ENCODE data around the gene EYA2.
"Not testable (repeated sequence)": the region's sequence is repeated elsewhere in the genome, so short reads cannot be mapped to it uniquely, and the experiment has no call there.

The EYA2 gene

DNA sequence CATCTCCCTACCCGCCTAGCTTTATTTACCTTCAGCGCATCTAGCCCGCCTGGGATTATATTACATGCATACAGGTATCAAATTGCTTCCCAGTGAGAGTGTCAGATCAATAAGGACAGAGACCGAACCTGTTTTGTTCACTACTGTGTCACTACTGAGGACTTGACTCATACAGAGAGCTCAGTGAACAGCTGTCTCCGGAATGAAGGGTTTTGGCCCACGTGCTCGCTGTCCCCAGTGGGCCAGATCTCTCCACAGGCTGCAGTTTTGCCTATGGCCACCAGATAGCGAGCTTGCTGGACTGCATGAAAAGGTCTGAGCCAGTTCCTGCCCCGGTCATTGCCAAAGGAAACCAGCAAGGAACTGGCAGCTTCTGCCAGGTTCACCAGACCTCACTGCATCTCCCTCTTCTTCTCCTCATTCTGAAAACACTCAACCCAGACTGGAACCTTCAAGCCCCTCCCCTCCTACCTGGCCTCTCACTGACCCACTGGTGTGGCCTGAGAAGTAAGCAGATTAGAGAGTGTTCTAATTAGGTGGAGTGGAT is 311.0 kb downstream of the EYA2 start:
- Histone ChIP-seq H4K20me1 (ENCODE audit: insufficient read depth) (no peaks in the 10 kb centered on the region), H3K27me3 (ENCODE audit: insufficient read depth, low read depth) (no peaks in the 10 kb centered on the region), H3K9ac (no peak overlapping the region), H3K4me1 (ENCODE audit: low read depth, poor library complexity, severe bottlenecking) (peaks cover 10% of the 10 kb centered on the region), H3K4me2 (no peak overlapping the region), H3K27ac (no peak overlapping the region), H3K36me3 (ENCODE audit: insufficient read depth) (no peaks in the 10 kb centered on the region), H3K79me2 (ENCODE audit: insufficient read depth, low read depth) (no peaks in the 10 kb centered on the region), H2AFZ (ENCODE audit: low read depth) (no peak overlapping the region), H3K4me3 (IDR thresholded peaks at IDR 0.05; ENCODE audit: insufficient read depth, low read depth, low read length) (no peak overlapping the region)
- TF ChIP-seq, protein P1, sequence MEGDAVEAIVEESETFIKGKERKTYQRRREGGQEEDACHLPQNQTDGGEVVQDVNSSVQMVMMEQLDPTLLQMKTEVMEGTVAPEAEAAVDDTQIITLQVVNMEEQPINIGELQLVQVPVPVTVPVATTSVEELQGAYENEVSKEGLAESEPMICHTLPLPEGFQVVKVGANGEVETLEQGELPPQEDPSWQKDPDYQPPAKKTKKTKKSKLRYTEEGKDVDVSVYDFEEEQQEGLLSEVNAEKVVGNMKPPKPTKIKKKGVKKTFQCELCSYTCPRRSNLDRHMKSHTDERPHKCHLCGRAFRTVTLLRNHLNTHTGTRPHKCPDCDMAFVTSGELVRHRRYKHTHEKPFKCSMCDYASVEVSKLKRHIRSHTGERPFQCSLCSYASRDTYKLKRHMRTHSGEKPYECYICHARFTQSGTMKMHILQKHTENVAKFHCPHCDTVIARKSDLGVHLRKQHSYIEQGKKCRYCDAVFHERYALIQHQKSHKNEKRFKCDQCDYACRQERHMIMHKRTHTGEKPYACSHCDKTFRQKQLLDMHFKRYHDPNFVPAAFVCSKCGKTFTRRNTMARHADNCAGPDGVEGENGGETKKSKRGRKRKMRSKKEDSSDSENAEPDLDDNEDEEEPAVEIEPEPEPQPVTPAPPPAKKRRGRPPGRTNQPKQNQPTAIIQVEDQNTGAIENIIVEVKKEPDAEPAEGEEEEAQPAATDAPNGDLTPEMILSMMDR (conservative IDR thresholded peaks at IDR 0.05; ENCODE audit: low read depth, low read length): peak; percentile 66

DNA sequence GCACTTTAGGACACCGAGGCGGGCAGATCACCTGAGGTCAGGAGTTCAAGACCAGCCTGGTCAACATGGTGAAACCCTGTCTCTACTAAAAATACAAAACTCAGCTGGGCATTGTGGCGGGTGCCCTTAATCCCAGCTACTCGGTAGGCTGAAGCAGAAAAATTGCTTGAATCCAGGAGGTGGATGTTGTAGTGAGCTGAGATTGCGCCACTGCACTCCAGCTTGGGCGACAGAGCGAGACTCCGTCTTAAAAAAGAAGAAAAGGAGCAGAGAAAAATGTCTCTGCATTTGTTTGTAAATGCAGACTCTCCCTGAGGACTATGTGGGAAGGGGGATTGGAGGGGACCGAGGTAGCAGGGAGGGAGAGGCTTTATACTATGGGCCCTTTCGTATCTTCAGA is 311.9 kb downstream of the EYA2 start:
- H3K27ac ChIP-seq; H3K36me3 ChIP-seq (ENCODE audit: insufficient read depth); H3K4me2 ChIP-seq; H3K4me3 ChIP-seq (IDR thresholded peaks at IDR 0.05; ENCODE audit: insufficient read depth, low read depth, low read length); H3K9ac ChIP-seq; H3K27me3 ChIP-seq (ENCODE audit: insufficient read depth, low read depth); H3K79me2 ChIP-seq (ENCODE audit: insufficient read depth, low read depth); H2AFZ ChIP-seq (ENCODE audit: low read depth); H3K4me1 ChIP-seq (ENCODE audit: low read depth, poor library complexity, severe bottlenecking); H4K20me1 ChIP-seq (ENCODE audit: insufficient read depth): not testable (repeated sequence)

GRCh38 chr20:47206962-47207641 is 312.5 kb downstream of the EYA2 start:
- no peak overlapping the region for H3K9ac ChIP-seq
- peaks cover 6% of the 10 kb centered on the region; the same call in 1 of the 2 replicates for H3K36me3 ChIP-seq (ENCODE audit: insufficient read depth)
- no peak overlapping the region for H3K4me3 ChIP-seq (IDR thresholded peaks at IDR 0.05; ENCODE audit: insufficient read depth, low read depth, low read length)
- no peak overlapping the region for H2AFZ ChIP-seq (ENCODE audit: low read depth)
- no peak overlapping the region for H3K4me2 ChIP-seq
- no peaks in the 10 kb centered on the region for H3K4me1 ChIP-seq (ENCODE audit: low read depth, poor library complexity, severe bottlenecking)
- no peaks in the 10 kb centered on the region for H3K79me2 ChIP-seq (ENCODE audit: insufficient read depth, low read depth)
- H4K20me1 ChIP-seq (ENCODE audit: insufficient read depth): no peaks in the 10 kb centered on the region
- no peak overlapping the region for H3K27ac ChIP-seq
- TF ChIP-seq, protein P1 (conservative IDR thresholded peaks at IDR 0.05; ENCODE audit: low read depth, low read length): no peak
- H3K27me3 ChIP-seq (ENCODE audit: insufficient read depth, low read depth): no peaks in the 10 kb centered on the region

- Histone ChIP-seq H3K4me1 (ENCODE audit: low read depth, poor library complexity, severe bottlenecking) (no peaks in the 10 kb centered on the region), H3K4me3 (IDR thresholded peaks at IDR 0.05; ENCODE audit: insufficient read depth, low read depth, low read length) (no peak overlapping the region), H3K27ac (no peak overlapping the region), H3K79me2 (ENCODE audit: insufficient read depth, low read depth) (no peaks in the 10 kb centered on the region), H2AFZ (ENCODE audit: low read depth) (no peak overlapping the region), H4K20me1 (ENCODE audit: insufficient read depth) (no peaks in the 10 kb centered on the region), H3K27me3 (ENCODE audit: insufficient read depth, low read depth) (no peaks in the 10 kb centered on the region), H3K4me2 (no peak overlapping the region), H3K9ac (no peak overlapping the region), H3K36me3 (ENCODE audit: insufficient read depth) (peaks cover 13% of the 10 kb centered on the region)
- TF ChIP-seq, protein P1 (conservative IDR thresholded peaks at IDR 0.05; ENCODE audit: low read depth, low read length): no peak
Observed at GRCh38 chr20:47208534-47209174, 314.0 kb downstream of the EYA2 start.

- Histone ChIP-seq H3K4me3 (IDR thresholded peaks at IDR 0.05; ENCODE audit: insufficient read depth, low read depth, low read length) (no peak overlapping the region), H3K27ac (no peak overlapping the region)
- TF ChIP-seq, protein P1 (conservative IDR thresholded peaks at IDR 0.05; ENCODE audit: low read depth, low read length): no peak
Observed at GRCh38 chr20:47209982-47210381, 315.3 kb downstream of the EYA2 start.

More at GRCh38 chr20:47209982-47210381, 315.3 kb downstream of the EYA2 start:
- Histone ChIP-seq H3K4me2 (no peak overlapping the region), H3K9ac (no peak overlapping the region), H3K36me3 (ENCODE audit: insufficient read depth) (peaks cover 13% of the 10 kb centered on the region), H3K79me2 (ENCODE audit: insufficient read depth, low read depth) (no peaks in the 10 kb centered on the region), H3K4me1 (ENCODE audit: low read depth, poor library complexity, severe bottlenecking) (no peaks in the 10 kb centered on the region), H3K27me3 (ENCODE audit: insufficient read depth, low read depth) (no peaks in the 10 kb centered on the region), H2AFZ (ENCODE audit: low read depth) (no peak overlapping the region), H4K20me1 (ENCODE audit: insufficient read depth) (no peaks in the 10 kb centered on the region)

Data from KMS-11 (cell line).